A549 (cell line): ENCODE data around the gene MAP2K1.

Source experiments
- KDM5A ChIP-seq: fragments of 200-600 bp; sonication (generic); IDR thresholded peaks from 2 replicates; pipeline ENCODE4 v1.6.1; 2016; ENCODE audit warnings: antibody characterized with exemption, mild to moderate bottlenecking
- MAFK ChIP-seq: fragments of 450-650 bp; IDR thresholded peaks from 2 replicates; pipeline ENCODE4 v1.6.1; 2014; ENCODE audit not compliant: partially characterized antibody
- NR3C1 ChIP-seq: fragments of >200 bp; sonication (Bioruptor Twin); formaldehyde crosslinking; IDR thresholded peaks from 3 replicates; pipeline ENCODE4 v1.6.1; 2017
- RAD21 ChIP-seq, 2 experiments: fragments of >200 bp in 1 of 2; sonication (Bioruptor Twin) in 1 of 2; formaldehyde crosslinking in 1 of 2; IDR thresholded peaks in 1 of 2; conservative IDR thresholded peaks in 1 of 2; 2 replicates in 1 of 2; 3 replicates in 1 of 2; pipeline ENCODE4 v1.6.1; 2012 to 2018; ENCODE audit warnings: inconsistent platforms in 1 of 2
- ZFP36 ChIP-seq: fragments of 450-650 bp; IDR thresholded peaks from 2 replicates; pipeline ENCODE4 v1.6.1; 2014; ENCODE audit warnings: borderline replicate concordance; ENCODE audit not compliant: partially characterized antibody
- TF ChIP-seq, protein P1 (sequence below): IDR thresholded peaks from 2 replicates; pipeline ENCODE4 v1.6.1; 2012
- TF ChIP-seq, protein P2 (sequence below): fragments of >200 bp; sonication (Bioruptor Twin); formaldehyde crosslinking; IDR thresholded peaks from 3 replicates; pipeline ENCODE4 v1.5.1; 2016

DNA sequence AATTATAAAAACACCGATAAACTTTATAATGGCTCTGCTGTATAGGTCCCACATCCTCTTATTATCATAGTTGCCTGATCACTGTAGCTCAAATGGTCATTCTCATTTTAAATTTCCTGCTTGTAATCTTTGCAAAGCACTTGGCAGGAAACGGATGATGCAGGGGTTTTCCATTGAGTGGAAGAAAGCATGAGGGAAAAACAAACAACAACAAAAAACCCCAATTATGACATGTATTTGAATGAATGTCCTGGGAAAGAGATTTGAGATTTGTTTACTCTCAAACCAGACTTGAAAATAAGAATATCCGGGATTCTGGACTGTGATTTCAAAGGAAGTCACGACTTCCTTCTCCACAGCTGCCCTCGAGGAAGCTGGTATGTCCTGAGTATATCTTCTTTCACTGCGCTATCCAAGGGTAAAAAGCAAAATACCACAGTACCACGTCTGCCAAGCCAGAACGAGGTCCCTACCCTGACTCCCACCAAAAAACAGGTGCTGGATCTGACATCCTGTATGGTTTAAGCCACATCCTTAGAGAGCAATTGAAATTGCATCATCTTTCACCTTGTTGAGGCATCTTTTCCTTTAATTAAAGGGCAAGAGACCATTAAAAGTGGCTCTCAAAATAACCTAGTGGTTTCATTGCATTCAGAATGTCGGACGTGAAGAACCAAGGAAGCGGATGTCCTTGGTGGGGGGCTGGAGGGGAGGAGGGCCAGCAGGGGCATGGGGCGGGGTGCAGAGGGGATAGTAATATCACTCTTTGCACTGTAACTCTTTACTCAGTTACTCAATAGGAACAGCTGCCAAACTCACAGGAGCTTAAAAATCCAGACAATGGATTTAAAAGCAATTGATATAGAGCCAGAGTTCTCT lies 16.7 kb upstream of the MAP2K1 start:
- TF ChIP-seq, protein P1, sequence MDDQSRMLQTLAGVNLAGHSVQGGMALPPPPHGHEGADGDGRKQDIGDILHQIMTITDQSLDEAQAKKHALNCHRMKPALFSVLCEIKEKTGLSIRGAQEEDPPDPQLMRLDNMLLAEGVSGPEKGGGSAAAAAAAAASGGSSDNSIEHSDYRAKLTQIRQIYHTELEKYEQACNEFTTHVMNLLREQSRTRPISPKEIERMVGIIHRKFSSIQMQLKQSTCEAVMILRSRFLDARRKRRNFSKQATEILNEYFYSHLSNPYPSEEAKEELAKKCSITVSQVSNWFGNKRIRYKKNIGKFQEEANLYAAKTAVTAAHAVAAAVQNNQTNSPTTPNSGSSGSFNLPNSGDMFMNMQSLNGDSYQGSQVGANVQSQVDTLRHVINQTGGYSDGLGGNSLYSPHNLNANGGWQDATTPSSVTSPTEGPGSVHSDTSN, result no peak
- no peak for TF ChIP-seq NR3C1
- no peak for TF ChIP-seq MAFK
- TF ChIP-seq, protein P2, sequence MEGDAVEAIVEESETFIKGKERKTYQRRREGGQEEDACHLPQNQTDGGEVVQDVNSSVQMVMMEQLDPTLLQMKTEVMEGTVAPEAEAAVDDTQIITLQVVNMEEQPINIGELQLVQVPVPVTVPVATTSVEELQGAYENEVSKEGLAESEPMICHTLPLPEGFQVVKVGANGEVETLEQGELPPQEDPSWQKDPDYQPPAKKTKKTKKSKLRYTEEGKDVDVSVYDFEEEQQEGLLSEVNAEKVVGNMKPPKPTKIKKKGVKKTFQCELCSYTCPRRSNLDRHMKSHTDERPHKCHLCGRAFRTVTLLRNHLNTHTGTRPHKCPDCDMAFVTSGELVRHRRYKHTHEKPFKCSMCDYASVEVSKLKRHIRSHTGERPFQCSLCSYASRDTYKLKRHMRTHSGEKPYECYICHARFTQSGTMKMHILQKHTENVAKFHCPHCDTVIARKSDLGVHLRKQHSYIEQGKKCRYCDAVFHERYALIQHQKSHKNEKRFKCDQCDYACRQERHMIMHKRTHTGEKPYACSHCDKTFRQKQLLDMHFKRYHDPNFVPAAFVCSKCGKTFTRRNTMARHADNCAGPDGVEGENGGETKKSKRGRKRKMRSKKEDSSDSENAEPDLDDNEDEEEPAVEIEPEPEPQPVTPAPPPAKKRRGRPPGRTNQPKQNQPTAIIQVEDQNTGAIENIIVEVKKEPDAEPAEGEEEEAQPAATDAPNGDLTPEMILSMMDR, result no peak
- TF ChIP-seq RAD21 (conservative IDR thresholded peaks at IDR 0.05 in 1 of 2, IDR thresholded peaks at IDR 0.05 in 1 of 2), result no peak
- no peak for TF ChIP-seq KDM5A
- no peak for TF ChIP-seq ZFP36
